HFF-Myc (cell line): ENCODE measurements around the gene ANKS3.
"Not testable (repeated sequence)": the region's sequence is repeated elsewhere in the genome, so short reads cannot be mapped to it uniquely, and the experiment has no call there.

Source experiments
- DNase-seq: peaks from one replicate; pipeline ENCODE4 v3.0.0-alpha.2; 2011; ENCODE audit warnings: low read depth; ENCODE audit errors: extremely low read depth
- H3K4me3 ChIP-seq: replicated peaks from 2 replicates; pipeline ENCODE4 v1.5.1; 2011; ENCODE audit warnings: low read depth, mild to moderate bottlenecking, control low read depth, low read length
- CTCF ChIP-seq: IDR thresholded peaks from 2 replicates; pipeline ENCODE4 v1.5.1; 2012; ENCODE audit warnings: mild to moderate bottlenecking, low read depth, low read length, control low read depth; ENCODE audit errors: missing control alignments

Gene ANKS3

GRCh38 chr16:4747906-4748681, 14.0 kb upstream of the ANKS3 start:
- no peak for DNase-seq
- no peak for TF ChIP-seq CTCF

GRCh38 chr16:4746991-4747574, 13.0 kb upstream of the ANKS3 start:
- no peak for TF ChIP-seq CTCF
- DNase-seq: no peak
- no peak overlapping the region for H3K4me3 ChIP-seq

More at GRCh38 chr16:4747906-4748681, 14.0 kb upstream of the ANKS3 start:
- H3K4me3 ChIP-seq: no peak overlapping the region

GRCh38 chr16:4746215-4746614, 12.1 kb upstream of the ANKS3 start:
- DNase-seq: no peak
- no peak for TF ChIP-seq CTCF
- H3K4me3 ChIP-seq: no peak overlapping the region

- no peak for DNase-seq
Measured at GRCh38 chr16:4745274-4745569, 11.2 kb upstream of the ANKS3 start.

GRCh38 chr16:4744555-4745273, 10.6 kb upstream of the ANKS3 start:
- no peak overlapping the region for H3K4me3 ChIP-seq
- TF ChIP-seq CTCF: no peak
- no peak for DNase-seq

More at GRCh38 chr16:4745274-4745569, 11.2 kb upstream of the ANKS3 start:
- TF ChIP-seq CTCF: no peak
- no peak overlapping the region for H3K4me3 ChIP-seq

GRCh38 chr16:4743226-4743878, 9.3 kb upstream of the ANKS3 start:
- H3K4me3 ChIP-seq: no peak overlapping the region
- DNase-seq: no peak
- no peak for TF ChIP-seq CTCF

- DNase-seq, H3K4me3 ChIP-seq: not testable (repeated sequence)
Measured at GRCh38 chr16:4738370-4738769, 4.3 kb upstream of the ANKS3 start.
